Measurements from ENCODE around the gene PKDCC.

- TF ChIP-seq SP1 (IDR thresholded peaks at IDR 0.05) (no peak), ARNT (IDR thresholded peaks at IDR 0.05) (no peak), FOXA1 (IDR thresholded peaks at IDR 0.05) (no peak)
These were observed 16.7 kb downstream of the PKDCC start for GRCh38 chr2:42064417-42064942.

Data from HEK293T (cell line).